GM19452 (cell line): ENCODE results near the gene NCOA6.

Source experiments
- ATAC-seq: cut with Tn5 transposase; IDR thresholded peaks from one replicate; pipeline ENCODE4 v1.9.1; 2021; ENCODE audit not compliant: unreplicated experiment

NCOA6 gene

GRCh38 chr20:34776177-34776576, 49.3 kb downstream of the NCOA6 start:
- ATAC-seq, result no peak

GRCh38 chr20:34774886-34775285, 50.6 kb downstream of the NCOA6 start:
- no peak for ATAC-seq

DNA sequence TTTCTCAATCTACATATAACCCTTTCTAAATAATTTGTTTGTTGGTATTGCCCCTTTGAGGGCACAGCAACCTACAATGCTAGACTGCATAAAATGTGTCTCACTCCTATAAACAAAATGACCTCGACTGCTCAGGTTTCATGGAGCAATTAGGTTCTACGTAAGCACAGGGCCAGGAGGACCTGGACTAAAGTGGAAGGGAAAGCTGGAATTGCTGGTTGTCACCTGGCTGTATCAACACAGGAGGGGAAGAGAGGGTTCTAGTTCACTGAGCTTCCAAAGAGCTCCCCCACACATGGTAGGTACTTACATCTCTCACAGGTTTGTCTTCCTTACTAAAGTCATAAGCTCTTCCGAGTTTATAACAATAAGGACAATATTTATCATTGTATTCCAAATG, 51.0 kb downstream of the NCOA6 start:
- no peak for ATAC-seq

DNA sequence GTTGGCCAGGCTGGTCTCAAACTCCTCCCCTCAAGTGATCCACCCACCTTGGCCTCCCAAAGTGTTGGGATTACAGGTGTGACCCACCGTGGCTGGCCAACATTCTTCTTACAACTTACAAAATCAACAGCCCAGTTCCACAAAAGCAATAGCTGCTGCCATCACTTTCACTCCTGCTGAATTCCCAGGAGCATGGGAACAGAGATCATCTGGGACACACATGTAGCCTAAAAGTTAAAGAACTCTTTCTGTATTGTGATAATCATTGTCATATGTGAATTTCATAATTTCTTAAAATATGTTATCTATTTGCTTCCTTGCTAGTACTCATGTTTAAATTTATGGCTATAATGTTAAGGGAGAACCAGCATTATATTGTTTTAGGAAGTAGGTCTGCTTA, 51.7 kb downstream of the NCOA6 start:
- no peak for ATAC-seq

- ATAC-seq, result no peak
Observed at GRCh38 chr20:34772437-34772836, 53.0 kb downstream of the NCOA6 start.

DNA sequence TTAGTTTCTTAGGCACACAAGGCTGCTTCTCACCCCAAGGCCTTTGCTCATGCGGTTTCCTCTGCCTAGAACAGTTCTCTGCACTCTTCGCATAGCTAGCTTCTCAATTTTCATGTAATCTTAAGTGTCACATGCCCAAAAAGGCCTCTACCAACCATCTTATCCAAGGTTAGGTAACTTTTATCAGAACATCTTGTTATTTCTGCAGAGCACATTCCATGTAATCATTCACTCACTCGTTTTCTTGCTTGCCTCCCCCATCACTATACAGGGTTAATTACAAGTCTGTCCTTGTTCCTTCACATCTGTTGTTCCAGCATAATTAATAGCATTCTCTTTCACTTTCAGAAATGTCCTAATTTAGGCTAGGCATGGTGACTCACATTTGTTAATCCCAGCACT, 53.8 kb downstream of the NCOA6 start:
- no peak for ATAC-seq

DNA sequence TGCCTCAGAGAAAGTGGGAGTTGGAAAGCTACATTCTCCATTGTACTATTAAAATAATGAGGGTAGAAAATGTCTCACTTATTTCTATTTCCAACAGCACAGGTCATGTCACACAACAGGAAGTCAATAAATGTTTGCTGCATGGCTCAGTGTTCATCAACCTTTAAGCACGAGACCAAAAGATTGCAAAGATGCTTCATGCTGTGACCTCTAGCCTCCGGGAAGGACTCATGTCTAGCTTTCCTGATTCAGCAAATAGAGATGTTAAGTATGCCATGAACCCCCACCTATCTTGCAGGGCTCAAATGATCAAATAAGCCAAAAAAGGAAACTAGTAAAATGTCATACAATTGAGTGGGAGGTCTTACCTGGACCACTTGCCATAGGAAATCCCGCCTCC, 57.4 kb downstream of the NCOA6 start:
- ATAC-seq, result no peak

DNA sequence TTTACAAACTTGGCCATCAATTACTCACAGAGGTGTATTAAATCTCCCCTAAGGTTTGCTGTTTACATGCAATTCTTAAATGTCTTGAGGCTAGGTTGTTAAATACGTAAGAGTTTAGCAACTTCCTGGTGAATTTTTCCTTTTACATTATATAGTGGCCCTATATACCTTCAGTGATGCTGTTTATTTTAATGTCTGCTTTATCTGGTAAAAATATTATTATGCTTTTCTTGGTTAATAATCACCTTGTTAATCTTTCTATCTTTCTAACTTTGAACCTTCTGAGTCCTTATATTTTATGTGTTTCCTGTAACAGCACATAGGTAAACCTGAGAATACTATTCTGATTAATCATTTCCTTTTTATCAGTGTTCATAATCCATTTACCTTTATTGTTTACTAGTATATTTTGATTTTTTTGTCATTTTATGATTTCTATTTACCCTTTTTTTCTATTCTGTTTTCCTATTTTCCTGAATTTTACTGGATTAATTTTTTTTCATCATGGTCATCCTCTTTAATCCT, 63.4 kb downstream of the NCOA6 start:
- ATAC-seq, result no peak

DNA sequence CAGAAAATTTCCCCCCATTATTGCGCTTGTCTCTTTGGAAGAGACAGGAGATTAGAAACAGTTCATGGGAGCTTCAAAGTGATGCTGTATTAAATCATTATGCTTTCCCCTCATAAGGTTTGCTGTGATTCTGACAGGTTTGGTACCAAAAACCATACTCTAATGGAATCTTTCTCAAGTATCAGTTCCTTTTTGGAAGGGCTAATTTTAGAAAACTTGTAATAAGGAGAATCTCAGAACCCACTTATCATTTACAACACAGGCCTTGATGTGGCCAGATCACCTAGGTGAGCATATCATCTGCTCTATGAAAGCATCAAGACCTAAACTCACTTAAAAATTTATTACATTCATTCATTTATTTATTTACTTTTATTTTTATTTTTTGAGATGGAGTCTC, 70.1 kb downstream of the NCOA6 start:
- no peak for ATAC-seq

GRCh38 chr20:34754611-34755010, 70.8 kb downstream of the NCOA6 start:
- ATAC-seq, result no peak

GRCh38 chr20:34753706-34754461, 71.6 kb downstream of the NCOA6 start:
- no peak for ATAC-seq

- ATAC-seq, result no peak
Observed at GRCh38 chr20:34751453-34751852, 74.0 kb downstream of the NCOA6 start.

DNA sequence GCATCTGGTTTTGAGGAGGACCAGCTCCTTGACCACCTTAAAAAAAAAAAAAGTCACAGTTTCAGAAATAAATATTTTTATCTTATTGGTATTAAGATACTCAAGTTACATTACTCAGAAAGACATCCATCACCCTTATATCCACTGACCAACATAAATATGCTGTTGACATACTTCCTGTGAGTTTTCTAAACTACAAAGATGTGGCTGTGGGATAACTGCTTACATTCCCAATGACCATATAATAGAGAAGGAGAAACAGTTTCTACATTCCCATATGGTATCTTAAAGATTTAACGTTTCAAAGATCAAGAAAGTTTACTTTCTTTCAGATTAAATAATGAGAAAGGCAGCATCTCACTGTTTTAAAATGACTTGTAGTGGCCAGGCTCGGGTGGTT, 75.0 kb downstream of the NCOA6 start:
- no peak for ATAC-seq

DNA sequence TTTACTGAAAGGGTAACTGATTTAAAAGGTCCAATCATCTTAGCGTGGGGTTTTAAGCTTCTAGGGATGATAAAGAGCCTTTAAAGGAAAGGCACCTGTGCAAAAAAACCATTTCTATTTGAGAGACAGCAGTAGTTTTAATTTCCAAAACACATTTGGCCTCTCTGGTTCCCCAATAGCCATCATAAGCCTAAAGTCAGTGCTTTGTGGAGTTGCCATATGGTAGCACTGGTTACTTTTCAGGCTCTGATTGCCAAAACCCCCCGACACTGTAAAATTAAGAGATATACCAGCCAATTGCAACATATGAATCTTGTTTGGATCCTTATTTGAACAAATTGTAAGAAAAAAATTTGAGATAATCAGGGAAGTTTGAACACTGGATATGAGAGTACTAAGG, 76.7 kb downstream of the NCOA6 start:
- no peak for ATAC-seq

GRCh38 chr20:34747479-34747878, 78.0 kb downstream of the NCOA6 start:
- no peak for ATAC-seq

- ATAC-seq, result no peak
Observed at GRCh38 chr20:34746674-34747073, 78.8 kb downstream of the NCOA6 start.

GRCh38 chr20:34744847-34745246, 80.6 kb downstream of the NCOA6 start:
- ATAC-seq, result no peak

GRCh38 chr20:34744340-34744739, 81.1 kb downstream of the NCOA6 start:
- ATAC-seq, result no peak

DNA sequence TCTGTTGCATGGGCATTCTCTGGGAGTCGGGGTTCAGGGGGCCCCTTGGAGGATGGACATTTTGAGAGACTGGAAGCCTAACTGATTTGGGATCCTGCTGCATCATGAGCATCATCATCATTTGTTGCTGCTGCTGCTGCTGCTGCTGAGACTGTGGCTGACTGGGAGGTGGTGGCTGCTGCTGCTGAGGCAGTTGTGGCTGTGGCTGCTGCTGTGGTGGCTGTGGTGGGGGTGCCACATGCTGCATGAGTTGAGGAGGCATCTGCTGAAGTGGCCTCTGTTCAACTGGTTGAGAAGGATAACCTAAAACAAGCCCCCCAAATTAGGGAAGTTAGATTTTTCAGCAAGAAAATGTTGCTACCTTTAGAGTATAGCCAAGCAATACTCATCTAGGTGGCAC, 82.4 kb downstream of the NCOA6 start:
- no peak for ATAC-seq

- ATAC-seq, result no peak
Observed at GRCh38 chr20:34736106-34736735, 89.2 kb downstream of the NCOA6 start.

DNA sequence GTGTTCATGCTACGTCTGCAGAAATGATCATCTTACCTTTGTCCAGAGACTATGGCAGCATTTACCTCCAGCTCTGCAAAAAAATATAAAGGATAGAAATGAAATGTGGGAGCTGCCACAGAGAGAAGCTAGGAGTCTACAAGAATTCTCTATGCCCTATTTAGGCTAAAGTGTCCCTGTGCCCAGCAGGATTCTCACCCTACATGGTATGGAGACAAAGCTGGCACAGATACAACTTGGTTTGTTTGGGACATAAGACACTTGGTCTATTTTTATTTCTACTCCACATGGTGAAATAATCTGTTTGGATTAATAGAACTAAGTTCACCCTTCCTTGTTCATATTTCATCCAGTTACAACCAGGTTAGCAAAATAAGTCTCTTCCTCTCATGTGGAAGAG, 92.9 kb downstream of the NCOA6 start:
- no peak for ATAC-seq

GRCh38 chr20:34729416-34729815, 96.0 kb downstream of the NCOA6 start:
- ATAC-seq, result no peak

- no peak for ATAC-seq
Observed at GRCh38 chr20:34724172-34724571, 101.3 kb downstream of the NCOA6 start.
